Mesothelial cell of epicardium (in vitro differentiated cells): Measurements from ENCODE around the gene SLFN5. TPM values are rescaled to one million over a fixed set of nuclear protein-coding genes. Genes with fewer than 3 reads are reported as not detected.
"Not testable (repeated sequence)": the region's sequence is repeated elsewhere in the genome, so short reads cannot be mapped to it uniquely, and the experiment has no call there.

Experiments used
- DNase-seq, 2 experiments: peaks; one replicate each; pipeline ENCODE4 v3.0.0; 2021; ENCODE audit warnings: low spot score in 2 of 2; ENCODE audit not compliant: unreplicated experiment in 2 of 2
- H3K27ac Mint-ChIP-seq: 2 replicates; pipeline ENCODE4 v1.8.0; 2021; ENCODE audit warnings: mixed read lengths
- H3K27me3 Mint-ChIP-seq: 2 replicates; pipeline ENCODE4 v1.8.0; 2021; ENCODE audit warnings: low read depth, mixed read lengths
- H3K36me3 Mint-ChIP-seq: 2 replicates; pipeline ENCODE4 v1.8.0; 2021; ENCODE audit warnings: mixed read lengths
- H3K4me1 Mint-ChIP-seq: 2 replicates; pipeline ENCODE4 v1.8.0; 2021; ENCODE audit warnings: mixed read lengths
- H3K4me3 Mint-ChIP-seq: 2 replicates; pipeline ENCODE4 v1.8.0; 2021; ENCODE audit warnings: mild to moderate bottlenecking, moderate library complexity, mixed read lengths
- H3K9me3 Mint-ChIP-seq: 2 replicates; pipeline ENCODE4 v1.8.0; 2021; ENCODE audit warnings: mixed read lengths
- total RNA-seq: library from RNA; stranded (reverse); gene quantifications from 3 replicates; pipeline ENCODE4 v1.2.1, GENCODE V29; 2021
- TF ChIP-seq, protein P1 (sequence below): fragments of 200-600 bp; sonication (generic); IDR thresholded peaks from one replicate; pipeline ENCODE4 v1.5.0; 2021; ENCODE audit warnings: antibody characterized with exemption; ENCODE audit not compliant: unreplicated experiment

The SLFN5 gene
- total RNA-seq, 1 donor from 2014 or later = 50.0 TPM

GRCh38 chr17:35295686-35296085, 52.8 kb downstream of the SLFN5 start:
- no peak overlapping the region for H3K4me3 Mint-ChIP-seq
- H3K27ac Mint-ChIP-seq = no peak overlapping the region
- no peak for DNase-seq
- peaks cover 23% of the 10 kb centered on the region for H3K4me1 Mint-ChIP-seq
- peaks cover 26% of the 10 kb centered on the region for H3K9me3 Mint-ChIP-seq
- H3K27me3 Mint-ChIP-seq = peaks cover 12% of the 10 kb centered on the region
- TF ChIP-seq, protein P1, sequence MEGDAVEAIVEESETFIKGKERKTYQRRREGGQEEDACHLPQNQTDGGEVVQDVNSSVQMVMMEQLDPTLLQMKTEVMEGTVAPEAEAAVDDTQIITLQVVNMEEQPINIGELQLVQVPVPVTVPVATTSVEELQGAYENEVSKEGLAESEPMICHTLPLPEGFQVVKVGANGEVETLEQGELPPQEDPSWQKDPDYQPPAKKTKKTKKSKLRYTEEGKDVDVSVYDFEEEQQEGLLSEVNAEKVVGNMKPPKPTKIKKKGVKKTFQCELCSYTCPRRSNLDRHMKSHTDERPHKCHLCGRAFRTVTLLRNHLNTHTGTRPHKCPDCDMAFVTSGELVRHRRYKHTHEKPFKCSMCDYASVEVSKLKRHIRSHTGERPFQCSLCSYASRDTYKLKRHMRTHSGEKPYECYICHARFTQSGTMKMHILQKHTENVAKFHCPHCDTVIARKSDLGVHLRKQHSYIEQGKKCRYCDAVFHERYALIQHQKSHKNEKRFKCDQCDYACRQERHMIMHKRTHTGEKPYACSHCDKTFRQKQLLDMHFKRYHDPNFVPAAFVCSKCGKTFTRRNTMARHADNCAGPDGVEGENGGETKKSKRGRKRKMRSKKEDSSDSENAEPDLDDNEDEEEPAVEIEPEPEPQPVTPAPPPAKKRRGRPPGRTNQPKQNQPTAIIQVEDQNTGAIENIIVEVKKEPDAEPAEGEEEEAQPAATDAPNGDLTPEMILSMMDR = no peak
- H3K36me3 Mint-ChIP-seq = peaks cover 4% of the 10 kb centered on the region

GRCh38 chr17:35297666-35298065, 54.8 kb downstream of the SLFN5 start:
- H3K27me3 Mint-ChIP-seq = peaks cover 6% of the 10 kb centered on the region
- no peak for DNase-seq
- no peak overlapping the region for H3K4me3 Mint-ChIP-seq
- no peak overlapping the region for H3K27ac Mint-ChIP-seq
- H3K9me3 Mint-ChIP-seq = peaks cover 35% of the 10 kb centered on the region
- peaks cover 4% of the 10 kb centered on the region for H3K36me3 Mint-ChIP-seq
- peaks cover 16% of the 10 kb centered on the region for H3K4me1 Mint-ChIP-seq
- TF ChIP-seq, protein P1 = no peak

GRCh38 chr17:35298639-35299038, 55.8 kb downstream of the SLFN5 start:
- H3K27ac Mint-ChIP-seq = peak overlapping the region; percentile 57
- TF ChIP-seq, protein P1 = no peak
- H3K36me3 Mint-ChIP-seq = peaks cover 4% of the 10 kb centered on the region
- no peak overlapping the region for H3K4me3 Mint-ChIP-seq
- peaks cover 43% of the 10 kb centered on the region for H3K9me3 Mint-ChIP-seq
- peaks cover 10% of the 10 kb centered on the region for H3K4me1 Mint-ChIP-seq
- DNase-seq = no peak
- H3K27me3 Mint-ChIP-seq = peaks cover 5% of the 10 kb centered on the region

GRCh38 chr17:35299135-35299534, 56.3 kb downstream of the SLFN5 start:
- Mint-ChIP-seq H3K36me3 (peaks cover 4% of the 10 kb centered on the region), H3K9me3 (peaks cover 48% of the 10 kb centered on the region), H3K4me3 (no peak overlapping the region), H3K27ac (peak overlapping the region; percentile 57), H3K4me1 (peaks cover 10% of the 10 kb centered on the region), H3K27me3 (peaks cover 5% of the 10 kb centered on the region)
- no peak for DNase-seq
- TF ChIP-seq, protein P1 = no peak

DNA sequence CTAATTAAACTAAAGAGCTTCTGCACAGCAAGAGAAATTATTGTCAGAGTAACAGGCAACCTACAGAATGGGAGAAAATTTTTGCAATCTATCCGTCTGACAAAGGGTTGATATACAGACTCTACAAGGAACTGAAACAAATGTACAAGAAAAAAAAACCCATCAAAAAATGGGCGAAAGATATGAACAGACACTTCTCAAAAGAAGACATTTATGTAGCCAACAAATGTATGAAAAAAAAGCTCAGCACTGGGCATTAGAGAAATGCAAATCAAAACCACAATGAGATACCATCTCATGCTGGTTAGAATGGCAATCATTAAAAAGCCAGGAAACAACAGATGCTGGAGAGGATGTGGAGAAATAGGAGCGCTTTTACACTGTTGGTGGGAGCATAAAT, 66.5 kb downstream of the SLFN5 start:
- H3K36me3 Mint-ChIP-seq, H3K9me3 Mint-ChIP-seq, H3K4me3 Mint-ChIP-seq, H3K27ac Mint-ChIP-seq, DNase-seq: not testable (repeated sequence)
- Mint-ChIP-seq H3K27me3 (peaks cover 36% of the 10 kb centered on the region), H3K4me1 (peaks cover 22% of the 10 kb centered on the region)

DNA sequence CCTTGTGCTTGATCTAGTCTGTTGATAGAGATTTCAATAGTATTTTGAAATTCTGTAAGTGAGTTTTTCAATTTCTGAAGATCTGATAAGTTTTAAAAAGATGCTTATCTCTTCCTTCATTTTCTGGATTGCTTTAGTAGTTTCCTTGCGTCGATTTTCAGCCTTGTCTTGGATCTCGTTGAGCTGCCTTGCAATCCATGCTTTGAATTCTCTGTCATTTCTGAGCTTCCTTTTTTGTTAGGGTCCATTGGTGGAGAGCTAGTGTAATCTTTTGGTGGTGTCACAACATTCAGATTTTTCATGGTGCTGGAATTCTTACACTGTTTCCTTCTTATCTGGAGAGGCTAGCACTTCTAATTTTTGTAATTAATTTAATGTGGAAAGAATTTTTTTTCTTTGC, 69.5 kb downstream of the SLFN5 start:
- Mint-ChIP-seq H3K27ac (no peak overlapping the region), H3K27me3 (peaks cover 35% of the 10 kb centered on the region), H3K36me3 (no peaks in the 10 kb centered on the region), H3K4me3 (no peak overlapping the region), H3K9me3 (peaks cover 6% of the 10 kb centered on the region), H3K4me1 (peaks cover 27% of the 10 kb centered on the region)
- no peak for DNase-seq
- TF ChIP-seq, protein P1 = no peak
